PFSK-1 (cell line): ENCODE results near the gene MAGI1.

Source experiments
- TAF1 ChIP-seq: IDR thresholded peaks from 2 replicates; pipeline ENCODE4 v1.6.1; 2012; ENCODE audit warnings: low read length, control low read depth, borderline replicate concordance; ENCODE audit not compliant: insufficient read depth
- TF ChIP-seq, protein P1 (sequence below), 2 experiments: IDR thresholded peaks; 2 replicates each; pipeline versions ENCODE4 v1.6.1 to v1.8.0; 2011 to 2012; ENCODE audit warnings: low read depth in 2 of 2, low read length in 2 of 2, control low read depth in 1 of 2, inconsistent platforms in 1 of 2, mild to moderate bottlenecking in 1 of 2, moderate library complexity in 1 of 2; ENCODE audit not compliant: insufficient read depth in 1 of 2

DNA sequence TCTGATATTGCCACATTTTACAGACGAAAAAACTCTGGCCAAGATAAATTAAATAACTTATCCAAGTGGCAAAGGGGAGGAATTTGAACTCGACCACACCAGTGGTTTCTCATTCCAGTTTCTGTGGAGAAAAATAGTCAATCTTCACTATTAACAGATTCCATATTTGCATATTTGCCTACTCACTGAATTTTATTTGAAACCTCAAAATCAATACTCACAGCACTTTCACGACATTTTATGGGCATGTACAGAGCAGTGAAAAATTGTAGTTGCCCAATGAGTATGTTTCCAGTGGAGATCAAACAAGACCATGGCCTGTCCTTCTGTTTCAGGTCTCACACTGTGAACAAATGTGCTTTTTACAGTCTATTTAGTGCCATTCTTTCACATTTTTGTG lies 374.3 kb downstream of the MAGI1 start:
- TF ChIP-seq, protein P1, sequence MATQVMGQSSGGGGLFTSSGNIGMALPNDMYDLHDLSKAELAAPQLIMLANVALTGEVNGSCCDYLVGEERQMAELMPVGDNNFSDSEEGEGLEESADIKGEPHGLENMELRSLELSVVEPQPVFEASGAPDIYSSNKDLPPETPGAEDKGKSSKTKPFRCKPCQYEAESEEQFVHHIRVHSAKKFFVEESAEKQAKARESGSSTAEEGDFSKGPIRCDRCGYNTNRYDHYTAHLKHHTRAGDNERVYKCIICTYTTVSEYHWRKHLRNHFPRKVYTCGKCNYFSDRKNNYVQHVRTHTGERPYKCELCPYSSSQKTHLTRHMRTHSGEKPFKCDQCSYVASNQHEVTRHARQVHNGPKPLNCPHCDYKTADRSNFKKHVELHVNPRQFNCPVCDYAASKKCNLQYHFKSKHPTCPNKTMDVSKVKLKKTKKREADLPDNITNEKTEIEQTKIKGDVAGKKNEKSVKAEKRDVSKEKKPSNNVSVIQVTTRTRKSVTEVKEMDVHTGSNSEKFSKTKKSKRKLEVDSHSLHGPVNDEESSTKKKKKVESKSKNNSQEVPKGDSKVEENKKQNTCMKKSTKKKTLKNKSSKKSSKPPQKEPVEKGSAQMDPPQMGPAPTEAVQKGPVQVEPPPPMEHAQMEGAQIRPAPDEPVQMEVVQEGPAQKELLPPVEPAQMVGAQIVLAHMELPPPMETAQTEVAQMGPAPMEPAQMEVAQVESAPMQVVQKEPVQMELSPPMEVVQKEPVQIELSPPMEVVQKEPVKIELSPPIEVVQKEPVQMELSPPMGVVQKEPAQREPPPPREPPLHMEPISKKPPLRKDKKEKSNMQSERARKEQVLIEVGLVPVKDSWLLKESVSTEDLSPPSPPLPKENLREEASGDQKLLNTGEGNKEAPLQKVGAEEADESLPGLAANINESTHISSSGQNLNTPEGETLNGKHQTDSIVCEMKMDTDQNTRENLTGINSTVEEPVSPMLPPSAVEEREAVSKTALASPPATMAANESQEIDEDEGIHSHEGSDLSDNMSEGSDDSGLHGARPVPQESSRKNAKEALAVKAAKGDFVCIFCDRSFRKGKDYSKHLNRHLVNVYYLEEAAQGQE (IDR thresholded peaks at IDR 0.05; ENCODE audit: insufficient read depth in 1 of 2, low read depth in 2 of 2, low read length in 2 of 2), result no peak
- TF ChIP-seq TAF1, result no peak
